GM21825 (cell line): ENCODE data around the gene PUS7.
"Not testable (repeated sequence)": the region's sequence is repeated elsewhere in the genome, so short reads cannot be mapped to it uniquely, and the experiment has no call there.

ENCODE experiments used
- ATAC-seq: cut with Tn5 transposase; IDR thresholded peaks from one replicate; pipeline ENCODE4 v1.9.1; 2021; ENCODE audit warnings: mild to moderate bottlenecking, moderate library complexity; ENCODE audit not compliant: unreplicated experiment

Gene PUS7

GRCh38 chr7:105521717-105522463 is at the start of gene PUS7:
TSS of gene PUS7 (minus strand) at chr7:105522271. CDS start at chr7:105508512, 13,759 bp downstream.
- peak; percentile 87 for ATAC-seq

GRCh38 chr7:105567821-105568220 is 45.8 kb upstream of the PUS7 start:
- ATAC-seq = no peak

- ATAC-seq = no peak
These were observed 45.0 kb upstream of the PUS7 start for GRCh38 chr7:105567024-105567423.

GRCh38 chr7:105565190-105565589 is 43.1 kb upstream of the PUS7 start:
- ATAC-seq = no peak

GRCh38 chr7:105559926-105560325 is 37.9 kb upstream of the PUS7 start:
- ATAC-seq = no peak

- ATAC-seq = no peak
These were observed 16.3 kb upstream of the PUS7 start for GRCh38 chr7:105538339-105538738.

GRCh38 chr7:105532709-105533460 is 10.8 kb upstream of the PUS7 start:
- no peak for ATAC-seq

- ATAC-seq = peak; percentile 93
These were observed 10.0 kb upstream of the PUS7 start, which contains the start of gene RINT1 for GRCh38 chr7:105531792-105532671. TSS of gene RINT1 (plus strand) at chr7:105532201. CDS start at chr7:105532316, 115 bp downstream.

GRCh38 chr7:105530546-105530945 is 8.5 kb upstream of the PUS7 start:
- no peak for ATAC-seq

GRCh38 chr7:105530126-105530525 is 8.1 kb upstream of the PUS7 start:
- ATAC-seq = no peak

GRCh38 chr7:105527737-105528136 is 5.7 kb upstream of the PUS7 start:
- not testable (repeated sequence) for ATAC-seq

GRCh38 chr7:105524840-105525239 is 2.8 kb upstream of the PUS7 start:
- no peak for ATAC-seq

GRCh38 chr7:105524423-105524822 is 2.4 kb upstream of the PUS7 start:
- ATAC-seq = not testable (repeated sequence)

GRCh38 chr7:105521027-105521716 is 899 bp downstream of the PUS7 start:
- ATAC-seq = peak; percentile 28

- ATAC-seq = not testable (repeated sequence)
These were observed 1.5 kb downstream of the PUS7 start for GRCh38 chr7:105520620-105521019.

GRCh38 chr7:105519353-105519752 is 2.7 kb downstream of the PUS7 start:
- ATAC-seq = no peak

- ATAC-seq = not testable (repeated sequence)
These were observed 6.5 kb downstream of the PUS7 start for GRCh38 chr7:105515610-105516009.

- no peak for ATAC-seq
These were observed 9.0 kb downstream of the PUS7 start for GRCh38 chr7:105512926-105513526.

- ATAC-seq = no peak
These were observed 9.7 kb downstream of the PUS7 start for GRCh38 chr7:105512415-105512814.

GRCh38 chr7:105502173-105502572 is 19.9 kb downstream of the PUS7 start:
- no peak for ATAC-seq
